ENCODE data around the gene LRRC61. TPM values are rescaled to one million over a fixed set of nuclear protein-coding genes. Genes with fewer than 3 reads are reported as not detected.
"Not testable (repeated sequence)": the region's sequence is repeated elsewhere in the genome, so short reads cannot be mapped to it uniquely, and the experiment has no call there.

Gene LRRC61
- total and polyA plus RNA-seq, 3 experiments from 2014 or later: 25.8 to 32.0 (median 27.9) TPM

DNA sequence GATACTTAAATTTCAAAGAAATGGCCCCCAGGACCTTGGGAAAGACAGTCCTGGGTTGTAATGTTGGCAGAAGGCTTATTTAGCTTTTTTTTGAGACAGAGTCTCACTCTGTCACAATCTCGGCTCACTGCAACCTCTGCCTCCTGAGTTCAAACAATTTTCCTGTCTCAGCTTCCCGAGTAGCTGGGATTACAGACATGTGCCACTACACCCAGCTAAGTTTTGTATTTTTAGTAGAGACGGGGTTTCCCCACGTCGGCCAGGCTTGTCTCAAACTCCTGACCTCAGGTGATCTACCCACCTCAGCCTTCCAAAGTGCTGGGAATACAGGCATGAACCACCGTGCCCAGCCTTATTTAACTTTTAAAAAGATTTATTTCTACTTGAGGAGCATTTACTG is 62.7 kb downstream of the LRRC61 start:
- not testable (repeated sequence) for H3K9me3 Mint-ChIP-seq; H3K27me3 Mint-ChIP-seq; H3K4me3 Mint-ChIP-seq; H3K4me1 Mint-ChIP-seq; H3K27ac Mint-ChIP-seq; H3K36me3 Mint-ChIP-seq; DNase-seq; H3K36me3 ChIP-seq (ENCODE audit: insufficient read depth, low read length); H3K4me1 ChIP-seq (ENCODE audit: insufficient read depth, low read length); H3K27ac ChIP-seq (ENCODE audit: low read depth, low read length); H3K4me3 ChIP-seq (ENCODE audit: low read length); H3K9me3 ChIP-seq (ENCODE audit: low read length); H3K27me3 ChIP-seq (ENCODE audit: insufficient read depth, low read length, poor library complexity, severe bottlenecking)
- ChIA-PET CTCF (interaction anchor here (1.2 to 2.1 kb wide), 2 partner anchors 21 to 25 kb away, joined by 4 to 5 read pairs; no protein-coding TSS in a partner anchor), POLR2A (interaction anchor here (0.7 kb wide), 1 partner anchor 95 kb away, joined by 3 read pairs; no protein-coding TSS in a partner anchor)

Other genes starting within 250 kb of the LRRC61 start
- 1 to 10 TPM; 4.5 to 6.6 TPM for gene ACTR3C, start 190 bp downstream of the LRRC61 start, total RNA-seq
- gene ACTR3C, start 190 bp downstream of the LRRC61 start, polyA plus RNA-seq: 4.7 TPM
- gene RARRES2, start 18.3 kb downstream of the LRRC61 start, total RNA-seq: not detected
- not detected for gene RARRES2, start 18.3 kb downstream of the LRRC61 start, polyA plus RNA-seq
- gene REPIN1, start 45.5 kb downstream of the LRRC61 start, total RNA-seq: 10 to 100 TPM; 57.0 to 58.2 TPM
- 60.8 TPM for gene REPIN1, start 45.5 kb downstream of the LRRC61 start, polyA plus RNA-seq
- 1 to 10 TPM; 6.0 TPM for gene ZNF775, start 56.0 kb downstream of the LRRC61 start, total RNA-seq
- 8.7 TPM for gene ZNF775, start 56.0 kb downstream of the LRRC61 start, polyA plus RNA-seq
- 10 to 100 TPM; 11.8 to 12.3 TPM for gene GIMAP8, start 127.3 kb downstream of the LRRC61 start, total RNA-seq
- gene GIMAP8, start 127.3 kb downstream of the LRRC61 start, polyA plus RNA-seq: 30.1 TPM
- 10 to 100 TPM; 47.3 to 51.4 TPM for gene GIMAP7, start 191.5 kb downstream of the LRRC61 start, total RNA-seq
- gene GIMAP7, start 191.5 kb downstream of the LRRC61 start, polyA plus RNA-seq: 861 TPM
- gene GIMAP4, start 244.0 kb downstream of the LRRC61 start, total RNA-seq: 10 to 100 TPM; 57.3 to 59.3 TPM
- gene GIMAP4, start 244.0 kb downstream of the LRRC61 start, polyA plus RNA-seq: 577 TPM